Measurements from ENCODE around the gene PPP6R2.

Gene PPP6R2
- total RNA-seq: 95.9 to 116 (median 112) reads per million in 3 donors

DNA sequence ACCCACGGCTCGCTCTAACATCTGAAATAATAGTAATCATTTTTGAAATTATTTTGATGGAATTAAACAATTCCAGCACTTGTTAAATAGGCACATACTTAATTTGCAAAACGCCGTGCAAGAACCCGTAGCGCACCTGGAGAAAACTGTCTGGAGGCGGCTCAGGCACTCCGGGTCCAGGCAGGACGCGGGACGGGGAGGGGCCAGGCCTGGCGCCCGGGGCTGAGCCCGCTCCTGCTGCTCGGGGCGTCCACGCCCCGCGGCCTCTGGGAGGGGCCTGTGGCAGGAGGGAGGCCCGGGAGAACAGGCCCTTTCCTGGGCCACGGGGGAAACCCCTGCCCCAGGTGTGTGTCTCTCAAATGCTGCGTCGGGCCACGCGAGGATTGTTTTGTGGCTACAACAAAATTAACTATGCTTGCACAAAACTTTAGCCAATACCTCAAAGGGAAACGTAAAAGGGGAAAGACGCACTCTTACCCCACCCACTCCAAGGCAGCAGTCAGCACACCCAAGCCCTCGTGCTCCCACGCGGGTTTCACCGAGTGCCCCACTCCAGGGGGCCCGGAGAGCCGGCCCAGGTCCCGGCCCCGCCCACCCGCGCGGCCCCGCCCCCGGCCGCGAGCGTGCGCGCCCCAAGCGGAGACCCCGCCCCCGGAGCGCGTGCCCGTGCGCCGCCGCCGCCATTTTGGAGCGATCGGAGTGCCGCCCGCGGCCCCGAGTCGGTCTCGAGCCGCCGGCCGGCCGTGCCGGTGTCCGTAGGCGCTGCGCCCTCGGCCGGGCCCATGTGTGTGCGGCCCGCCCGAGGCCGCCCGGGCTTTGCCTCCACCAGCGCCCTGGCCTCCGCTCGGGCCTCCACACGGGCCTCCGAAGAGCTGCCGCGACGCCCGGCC is at the start of gene PPP6R2:
TSS of gene PPP6R2 (plus strand) at position 677 of the 890 bp plus-strand sequence. CDS start 50,582 bp downstream, outside the sequence.
- peak; percentile 80 to 83 (median 81) for DNase-seq
- peaks cover 4% of the 10 kb centered on the region for H3K36me3 ChIP-seq (ENCODE audit: control insufficient read depth, insufficient read depth, low read length)

DNA sequence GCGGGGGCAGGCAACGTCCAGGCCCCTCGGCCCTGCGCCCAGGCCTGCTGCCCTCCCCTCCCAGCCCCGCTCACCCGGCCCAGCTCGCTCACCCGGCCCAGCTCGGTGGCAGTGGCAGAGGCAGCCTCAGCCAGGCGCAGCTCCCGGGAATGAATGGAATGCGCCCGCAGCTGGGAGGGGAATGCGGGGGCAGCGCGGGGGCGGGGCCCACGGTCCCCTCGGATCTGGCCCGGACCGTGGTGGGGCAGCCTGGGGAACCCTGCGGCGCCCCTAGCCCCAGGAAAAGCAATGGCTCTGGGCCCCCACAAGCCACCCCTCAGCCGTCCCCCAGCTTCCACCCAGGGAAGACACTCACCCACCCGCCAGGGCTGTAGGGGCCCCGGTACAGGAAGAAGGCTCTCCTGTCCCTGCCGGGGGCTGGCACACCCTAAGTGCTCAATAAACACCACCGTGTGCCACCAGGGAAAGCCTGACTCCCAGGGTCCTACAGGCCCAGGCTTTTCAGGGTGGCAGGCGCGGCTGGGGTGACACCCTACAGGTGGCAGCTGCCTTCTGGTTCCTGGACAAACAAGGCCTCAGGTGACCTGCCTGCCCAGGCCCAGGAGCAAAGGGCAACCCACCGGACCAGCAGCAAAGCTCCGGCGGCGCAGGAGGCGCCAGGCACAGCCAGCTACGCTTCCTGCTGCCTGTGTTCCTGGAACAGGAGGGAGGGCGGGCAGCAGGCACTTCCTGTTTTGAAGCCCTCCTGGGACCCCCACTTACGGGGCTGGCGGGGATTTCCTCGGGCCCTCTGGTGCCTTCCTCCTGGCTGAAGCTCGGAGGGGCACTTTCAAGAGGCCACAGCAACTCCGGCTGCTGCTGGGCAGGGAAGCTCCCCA is 49.4 kb upstream of the PPP6R2 start:
- H3K27me3 ChIP-seq (replicated peaks; ENCODE audit: control insufficient read depth, insufficient read depth, low read length, poor library complexity, severe bottlenecking): peaks cover 17% of the 10 kb centered on the region
- no peaks in the 10 kb centered on the region for H3K9me3 ChIP-seq (ENCODE audit: control insufficient read depth, low read length)
- no peak overlapping the region for H3K4me3 ChIP-seq (ENCODE audit: insufficient read depth, low read depth, low read length, poor library complexity, severe bottlenecking)
- DNase-seq: no peak
- H3K36me3 ChIP-seq (ENCODE audit: control insufficient read depth, insufficient read depth, low read length): no peaks in the 10 kb centered on the region
- no peaks in the 10 kb centered on the region for H3K4me1 ChIP-seq (ENCODE audit: control insufficient read depth, insufficient read depth, low read length, poor library complexity, severe bottlenecking)
- H3K27ac ChIP-seq (ENCODE audit: insufficient read depth, low read length, poor library complexity, severe bottlenecking): no peak overlapping the region

More for the DNA sequence above, at the start of gene PPP6R2:
- Histone ChIP-seq H3K27ac (ENCODE audit: insufficient read depth, low read length, poor library complexity, severe bottlenecking) (peak within 1 kb of the TSS; percentile 89), H3K4me1 (ENCODE audit: control insufficient read depth, insufficient read depth, low read length, poor library complexity, severe bottlenecking) (peaks cover 18% of the 10 kb centered on the region), H3K9me3 (ENCODE audit: control insufficient read depth, low read length) (no peaks in the 10 kb centered on the region), H3K27me3 (replicated peaks; ENCODE audit: control insufficient read depth, insufficient read depth, low read length, poor library complexity, severe bottlenecking) (no peaks in the 10 kb centered on the region), H3K4me3 (ENCODE audit: insufficient read depth, low read depth, low read length, poor library complexity, severe bottlenecking) (peak within 1 kb of the TSS; percentile 87)

- no peak for DNase-seq
- Histone ChIP-seq H3K27me3 (replicated peaks; ENCODE audit: control insufficient read depth, insufficient read depth, low read length, poor library complexity, severe bottlenecking) (peaks cover 17% of the 10 kb centered on the region), H3K4me3 (ENCODE audit: insufficient read depth, low read depth, low read length, poor library complexity, severe bottlenecking) (no peak overlapping the region), H3K36me3 (ENCODE audit: control insufficient read depth, insufficient read depth, low read length) (no peaks in the 10 kb centered on the region), H3K27ac (ENCODE audit: insufficient read depth, low read length, poor library complexity, severe bottlenecking) (no peak overlapping the region), H3K9me3 (ENCODE audit: control insufficient read depth, low read length) (no peaks in the 10 kb centered on the region), H3K4me1 (ENCODE audit: control insufficient read depth, insufficient read depth, low read length, poor library complexity, severe bottlenecking) (no peaks in the 10 kb centered on the region)
Observed at GRCh38 chr22:50294319-50294656, 48.8 kb upstream of the PPP6R2 start.

DNA sequence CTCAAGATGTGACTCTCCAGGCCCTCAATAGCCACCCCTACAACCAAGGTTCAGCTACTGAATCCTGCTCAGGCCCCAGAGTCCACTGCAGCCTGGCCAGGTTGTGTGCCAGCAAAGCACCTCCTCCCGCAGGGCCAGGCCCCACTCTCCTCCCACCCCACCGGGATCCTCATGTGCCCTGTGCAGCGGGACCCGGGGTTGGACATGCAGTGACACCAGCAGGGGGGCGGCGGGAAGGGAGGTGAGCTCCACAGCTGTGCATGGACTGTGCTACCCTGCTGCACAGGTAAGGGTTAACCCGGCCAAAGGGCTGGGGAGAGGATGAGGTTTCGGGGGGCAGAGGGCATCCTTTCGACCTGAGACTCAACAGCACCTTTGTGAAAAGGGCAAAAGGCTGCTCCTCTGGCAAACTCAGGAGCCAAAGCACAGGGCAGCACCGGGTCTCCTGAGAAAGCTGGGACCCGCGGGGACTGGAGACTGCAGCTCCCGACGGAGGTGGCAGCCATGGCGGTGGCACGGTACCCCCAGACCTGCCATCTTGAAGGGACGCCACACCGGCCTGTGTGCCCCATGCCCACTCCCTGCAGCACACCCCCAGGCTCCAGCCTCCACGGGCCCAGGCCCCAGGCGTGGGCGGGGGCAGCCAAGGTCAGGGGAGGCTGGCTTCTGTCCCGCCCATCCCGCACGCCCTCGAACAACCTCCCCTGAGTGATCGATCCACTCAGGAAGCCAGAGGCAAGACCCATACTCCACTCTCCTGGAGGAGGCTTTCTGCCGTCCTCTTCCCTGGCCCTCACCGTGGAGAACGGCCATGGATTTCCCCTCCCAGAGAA is 46.3 kb upstream of the PPP6R2 start:
- Histone ChIP-seq H3K4me1 (ENCODE audit: control insufficient read depth, insufficient read depth, low read length, poor library complexity, severe bottlenecking) (no peaks in the 10 kb centered on the region), H3K4me3 (ENCODE audit: insufficient read depth, low read depth, low read length, poor library complexity, severe bottlenecking) (no peak overlapping the region), H3K27ac (ENCODE audit: insufficient read depth, low read length, poor library complexity, severe bottlenecking) (no peak overlapping the region), H3K36me3 (ENCODE audit: control insufficient read depth, insufficient read depth, low read length) (no peaks in the 10 kb centered on the region), H3K9me3 (ENCODE audit: control insufficient read depth, low read length) (no peaks in the 10 kb centered on the region), H3K27me3 (replicated peaks; ENCODE audit: control insufficient read depth, insufficient read depth, low read length, poor library complexity, severe bottlenecking) (peaks cover 13% of the 10 kb centered on the region)
- no peak for DNase-seq

GRCh38 chr22:50297510-50298265 is 45.4 kb upstream of the PPP6R2 start:
- Histone ChIP-seq H3K4me1 (ENCODE audit: control insufficient read depth, insufficient read depth, low read length, poor library complexity, severe bottlenecking) (no peaks in the 10 kb centered on the region), H3K4me3 (ENCODE audit: insufficient read depth, low read depth, low read length, poor library complexity, severe bottlenecking) (no peak overlapping the region), H3K27me3 (replicated peaks; ENCODE audit: control insufficient read depth, insufficient read depth, low read length, poor library complexity, severe bottlenecking) (peaks cover 9% of the 10 kb centered on the region), H3K36me3 (ENCODE audit: control insufficient read depth, insufficient read depth, low read length) (no peaks in the 10 kb centered on the region), H3K27ac (ENCODE audit: insufficient read depth, low read length, poor library complexity, severe bottlenecking) (no peak overlapping the region), H3K9me3 (ENCODE audit: control insufficient read depth, low read length) (no peaks in the 10 kb centered on the region)
- DNase-seq: no peak

- Histone ChIP-seq H3K4me1 (ENCODE audit: control insufficient read depth, insufficient read depth, low read length, poor library complexity, severe bottlenecking) (no peaks in the 10 kb centered on the region), H3K36me3 (ENCODE audit: control insufficient read depth, insufficient read depth, low read length) (no peaks in the 10 kb centered on the region), H3K27ac (ENCODE audit: insufficient read depth, low read length, poor library complexity, severe bottlenecking) (no peak overlapping the region), H3K4me3 (ENCODE audit: insufficient read depth, low read depth, low read length, poor library complexity, severe bottlenecking) (no peak overlapping the region), H3K27me3 (replicated peaks; ENCODE audit: control insufficient read depth, insufficient read depth, low read length, poor library complexity, severe bottlenecking) (peaks cover 6% of the 10 kb centered on the region), H3K9me3 (ENCODE audit: control insufficient read depth, low read length) (no peaks in the 10 kb centered on the region)
- DNase-seq: no peak
Observed at GRCh38 chr22:50298266-50298637, 44.9 kb upstream of the PPP6R2 start.

DNA sequence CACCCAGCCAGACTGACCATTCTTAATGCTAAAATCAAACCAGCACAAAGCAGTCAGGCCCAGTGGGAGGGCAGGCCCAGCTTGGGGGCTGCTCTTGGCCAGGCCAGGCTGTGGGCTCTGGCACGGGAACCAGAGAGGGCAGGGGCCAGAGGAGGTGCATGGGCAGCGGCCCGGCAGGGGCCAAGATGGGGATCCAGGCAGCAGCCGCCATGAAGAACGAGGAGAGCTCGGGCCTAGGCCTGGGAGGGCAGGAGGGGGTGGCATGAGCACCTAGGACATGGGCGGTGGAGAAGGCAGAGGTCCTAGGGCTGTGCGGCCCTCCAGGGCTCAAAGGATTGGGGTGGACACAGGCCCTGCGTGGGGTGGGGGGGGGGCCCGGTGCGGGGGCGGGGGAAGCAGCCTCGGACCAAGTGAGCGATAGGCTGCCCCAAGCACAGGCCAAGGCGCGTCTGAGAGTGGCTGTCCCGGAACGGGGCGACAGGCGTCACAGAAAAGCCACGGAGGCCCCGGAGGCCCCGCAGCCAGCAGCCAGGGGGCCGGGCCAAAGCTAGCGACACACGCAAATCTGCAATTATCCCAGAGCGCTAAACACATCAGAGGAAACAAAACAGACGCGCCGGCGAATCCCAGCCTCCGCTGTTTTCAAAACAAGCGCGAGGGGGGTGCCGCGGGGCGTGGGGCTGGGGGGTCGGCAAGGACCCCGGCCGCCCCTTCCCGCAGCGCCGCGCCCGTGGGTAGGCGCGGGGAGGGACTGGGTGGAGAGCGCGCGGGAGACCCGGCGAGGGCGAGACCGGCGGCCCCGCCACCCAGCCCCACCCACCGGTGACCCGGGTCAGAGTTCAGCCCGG is 44.0 kb upstream of the PPP6R2 start:
- H3K9me3 ChIP-seq (ENCODE audit: control insufficient read depth, low read length): no peaks in the 10 kb centered on the region
- H3K27ac ChIP-seq (ENCODE audit: insufficient read depth, low read length, poor library complexity, severe bottlenecking): no peak overlapping the region
- peaks cover 6% of the 10 kb centered on the region for H3K27me3 ChIP-seq (replicated peaks; ENCODE audit: control insufficient read depth, insufficient read depth, low read length, poor library complexity, severe bottlenecking)
- no peaks in the 10 kb centered on the region for H3K4me1 ChIP-seq (ENCODE audit: control insufficient read depth, insufficient read depth, low read length, poor library complexity, severe bottlenecking)
- no peaks in the 10 kb centered on the region for H3K36me3 ChIP-seq (ENCODE audit: control insufficient read depth, insufficient read depth, low read length)
- H3K4me3 ChIP-seq (ENCODE audit: insufficient read depth, low read depth, low read length, poor library complexity, severe bottlenecking): no peak overlapping the region
- DNase-seq: no peak

DNA sequence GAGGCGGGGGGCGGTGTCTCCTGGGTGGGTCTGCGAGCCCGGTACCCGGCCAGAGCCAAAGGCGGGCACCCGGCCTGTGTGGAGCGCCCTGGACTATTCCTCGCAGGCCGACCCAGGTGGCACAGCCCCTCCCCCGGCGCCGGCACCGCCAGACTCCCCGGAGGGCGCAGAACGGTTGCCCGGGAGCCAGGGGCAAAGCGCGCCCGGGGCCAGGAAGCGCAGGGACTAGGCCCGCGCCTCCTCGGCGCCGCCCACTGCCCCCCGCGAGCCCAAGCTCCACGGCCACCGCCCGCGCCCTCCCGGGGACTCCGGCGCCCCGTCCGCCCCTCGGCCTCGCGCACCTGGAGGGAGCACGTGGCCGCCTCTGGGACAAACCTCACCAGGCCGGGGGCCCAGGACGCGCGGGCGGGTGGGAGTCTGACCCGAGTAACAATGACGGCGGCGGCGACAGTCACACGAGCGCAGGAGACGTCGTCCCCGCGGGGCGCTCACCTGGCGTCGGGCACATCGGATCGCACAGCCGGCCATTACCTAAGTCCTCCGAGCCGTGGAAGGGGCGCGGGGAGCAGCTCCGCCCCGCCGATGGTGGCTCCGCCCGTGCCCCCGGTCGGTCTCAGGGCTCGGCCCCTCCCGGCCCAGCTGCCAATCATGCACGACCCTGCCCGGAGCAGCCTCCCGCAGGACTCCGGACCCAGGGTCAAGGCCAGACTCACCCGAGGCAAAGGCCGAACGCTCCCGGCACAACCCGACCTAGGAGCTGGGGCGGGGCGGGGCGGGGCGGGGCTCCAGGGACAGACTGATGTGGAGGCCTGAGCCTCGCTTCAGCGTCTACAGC is 43.1 kb upstream of the PPP6R2 start:
- H3K4me3 ChIP-seq (ENCODE audit: insufficient read depth, low read depth, low read length, poor library complexity, severe bottlenecking): no peak overlapping the region
- H3K27me3 ChIP-seq (replicated peaks; ENCODE audit: control insufficient read depth, insufficient read depth, low read length, poor library complexity, severe bottlenecking): peaks cover 6% of the 10 kb centered on the region
- DNase-seq: no peak
- H3K27ac ChIP-seq (ENCODE audit: insufficient read depth, low read length, poor library complexity, severe bottlenecking): no peak overlapping the region
- H3K9me3 ChIP-seq (ENCODE audit: control insufficient read depth, low read length): no peaks in the 10 kb centered on the region
- no peaks in the 10 kb centered on the region for H3K36me3 ChIP-seq (ENCODE audit: control insufficient read depth, insufficient read depth, low read length)
- H3K4me1 ChIP-seq (ENCODE audit: control insufficient read depth, insufficient read depth, low read length, poor library complexity, severe bottlenecking): no peaks in the 10 kb centered on the region

Measured in effector memory CD4-positive, alpha-beta T cell (primary cell).